NCI-H1694 treated with DMSO at 0.1 percent for 48 hours (cell line): ENCODE results near the gene ERAL1.
A peak's percentile ranks its signal among the peaks of the same experiment; 100 is the strongest.
"Not testable (repeated sequence)": the region's sequence is repeated elsewhere in the genome, so short reads cannot be mapped to it uniquely, and the experiment has no call there.

Experiments
- DNase-seq: peaks from one replicate; lab custom pipeline; 2025; lab: John Stamatoyannopoulos, UW

ERAL1 gene

DNA sequence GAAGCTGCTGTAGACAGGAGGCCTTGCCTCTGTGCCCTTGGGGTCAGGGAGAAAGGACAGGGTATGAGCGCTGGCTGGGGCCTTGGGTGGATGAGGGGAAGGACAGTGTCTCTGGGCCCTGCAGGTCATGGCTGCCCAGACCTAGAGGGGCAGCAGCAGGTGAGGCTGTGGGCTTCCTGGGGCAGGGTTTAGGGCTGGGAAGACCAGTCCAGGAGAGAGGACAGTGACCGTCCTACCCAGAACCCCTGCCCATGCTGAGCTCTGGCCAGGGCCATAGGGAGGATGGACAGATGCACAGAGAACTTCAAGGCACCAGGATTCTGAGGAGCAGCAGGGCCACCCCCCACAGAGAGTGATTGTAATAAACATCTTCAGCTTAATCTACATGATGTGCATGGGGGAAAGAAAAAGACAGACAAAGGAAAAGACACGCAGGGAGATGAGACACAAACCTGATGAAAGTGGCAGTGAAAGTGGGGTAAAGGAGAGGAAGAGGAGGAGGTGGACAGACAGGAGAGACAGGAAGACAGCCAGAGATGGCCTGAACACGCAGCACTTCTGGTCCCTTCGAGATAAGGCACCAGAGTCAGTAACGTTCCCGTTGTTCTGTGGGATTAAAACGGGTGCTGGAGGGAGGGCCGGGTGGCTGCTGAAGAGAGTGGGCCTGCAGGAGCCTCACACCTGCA lies 25.2 kb downstream of the ERAL1 start:
- no peak for DNase-seq

DNA sequence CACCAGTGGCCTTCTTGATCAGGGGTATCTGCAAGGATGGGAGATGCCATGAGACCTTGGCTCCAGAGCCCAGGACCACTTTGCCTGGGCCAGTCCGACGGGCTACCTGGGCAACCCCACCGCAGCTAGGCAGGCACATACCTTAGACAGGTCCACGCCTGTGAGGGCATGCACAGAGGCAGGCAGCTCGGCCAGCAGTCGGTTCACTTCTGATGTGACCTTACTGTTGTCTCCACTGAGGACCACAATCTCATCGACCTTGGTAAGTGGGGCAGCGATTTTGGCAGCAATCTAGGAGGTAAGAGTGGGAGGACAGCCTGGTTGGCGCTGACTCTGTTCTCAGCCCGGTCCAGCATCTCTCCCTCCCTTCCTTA lies 25.7 kb downstream of the ERAL1 start:
- no peak for DNase-seq

DNA sequence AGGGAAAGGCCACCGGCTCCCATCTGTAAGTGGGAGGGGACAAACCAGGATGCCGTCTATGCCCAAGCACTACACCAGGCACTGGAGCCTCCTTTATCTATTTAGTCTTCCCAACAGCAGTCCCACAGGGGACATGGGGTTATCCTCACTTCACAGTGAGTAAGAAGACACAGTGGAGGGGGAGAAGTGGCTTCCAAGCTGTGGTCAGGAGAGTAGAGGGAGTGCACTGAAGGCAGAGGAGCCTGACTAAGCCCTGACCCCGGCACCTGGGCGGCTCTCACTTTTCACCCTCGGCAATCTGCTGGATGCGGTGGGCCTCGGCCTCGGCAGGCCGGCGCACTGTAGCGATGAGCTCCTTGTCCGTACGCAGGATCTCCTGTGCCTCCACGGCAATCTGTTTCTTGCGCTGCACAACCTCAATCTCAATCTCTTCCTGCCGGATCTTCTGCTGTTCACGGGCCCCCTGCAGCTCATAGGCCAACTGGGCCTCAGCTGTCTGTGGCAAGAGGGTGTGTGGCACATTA lies 26.8 kb downstream of the ERAL1 start:
- no peak for DNase-seq

DNA sequence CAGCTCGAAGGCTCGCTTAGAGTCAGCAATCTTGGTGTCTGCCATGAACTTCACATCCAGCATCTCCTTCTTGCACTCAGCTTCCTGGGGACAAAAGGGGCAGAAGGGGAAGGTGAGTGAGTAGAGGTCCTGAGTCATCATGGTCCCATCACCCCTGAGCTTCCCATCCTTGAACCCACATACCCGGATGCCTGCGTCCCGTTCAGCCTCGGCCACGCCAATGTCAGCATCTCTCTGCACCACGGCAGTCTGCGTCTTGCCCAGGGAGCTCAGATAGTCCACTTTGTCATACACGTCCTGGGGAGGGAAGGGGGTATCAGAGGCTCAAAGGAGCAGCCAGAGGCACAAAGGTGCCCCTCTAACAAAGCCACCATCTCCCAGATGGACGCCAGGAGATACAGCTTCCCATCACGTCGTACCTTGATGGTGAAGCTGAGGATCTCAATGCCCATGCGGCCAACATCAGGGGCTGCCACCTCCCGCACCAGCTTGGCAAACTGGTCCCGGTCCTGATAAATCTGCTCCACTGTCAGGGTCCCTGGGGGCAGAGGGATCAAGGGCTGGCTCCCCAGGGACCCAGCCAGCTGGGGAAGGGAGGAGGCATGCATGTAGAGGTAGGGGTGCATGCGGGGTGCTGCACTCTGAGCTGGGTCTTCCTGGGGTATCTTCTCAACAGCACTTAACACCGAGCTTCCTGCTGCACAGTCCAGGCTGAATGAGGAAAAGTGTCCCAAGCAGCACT lies 27.5 kb downstream of the ERAL1 start:
- DNase-seq, result no peak

DNA sequence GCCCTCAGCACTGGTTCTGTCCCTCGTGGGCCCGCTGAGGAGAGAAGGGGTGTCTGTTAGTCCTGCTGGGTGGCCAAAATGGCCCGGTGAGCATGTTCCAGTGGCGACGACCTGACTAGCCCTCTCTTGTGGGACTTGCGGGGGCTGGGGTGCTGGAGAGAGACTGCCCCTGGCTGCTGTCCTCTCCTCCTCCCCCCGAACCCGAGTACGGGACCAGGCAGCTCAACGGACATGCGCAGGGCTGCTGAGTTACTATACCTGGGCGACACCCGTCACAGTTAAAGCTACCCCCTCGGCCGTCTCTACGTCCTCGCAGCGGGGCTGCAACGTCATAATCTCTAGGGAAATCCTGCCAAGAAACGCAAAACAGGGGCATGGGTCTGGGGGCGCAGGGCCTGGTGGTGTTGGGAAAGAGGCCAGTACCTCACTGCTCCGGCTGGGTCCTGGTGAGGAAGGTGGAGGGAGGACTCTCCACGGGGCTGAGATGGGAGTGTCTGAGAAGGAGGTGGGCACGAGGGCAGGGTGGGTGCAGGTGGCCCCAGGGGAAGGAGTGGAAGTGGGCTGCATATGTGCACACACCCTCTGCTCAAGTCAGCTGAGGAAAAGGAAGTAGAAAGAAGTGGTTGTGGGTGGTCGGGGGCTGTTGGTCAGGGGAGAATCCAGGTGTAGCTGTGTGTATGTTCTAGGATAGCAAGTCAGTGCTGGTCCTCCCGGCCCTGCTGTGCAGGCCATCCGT lies 29.3 kb downstream of the ERAL1 start:
- no peak for DNase-seq

DNA sequence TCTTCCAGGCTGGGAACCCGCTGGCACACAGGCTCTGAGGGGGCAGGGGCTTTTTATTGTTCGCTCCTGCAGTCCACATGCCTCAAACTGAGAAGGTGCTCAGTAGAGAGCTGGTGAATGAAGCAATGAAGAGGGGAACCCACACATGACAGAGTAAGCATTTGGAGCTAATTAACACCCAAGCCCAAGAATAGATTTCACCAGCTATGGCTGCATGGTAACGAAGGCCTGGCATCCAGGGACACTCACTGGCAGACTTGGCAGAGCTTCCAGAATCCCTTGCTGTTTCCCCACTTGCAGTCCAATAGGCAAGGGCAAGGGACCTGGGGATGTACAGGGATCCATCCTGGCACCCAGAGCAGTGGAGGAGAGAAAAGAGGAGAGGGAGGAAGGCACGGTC lies 30.5 kb downstream of the ERAL1 start:
- no peak for DNase-seq

DNA sequence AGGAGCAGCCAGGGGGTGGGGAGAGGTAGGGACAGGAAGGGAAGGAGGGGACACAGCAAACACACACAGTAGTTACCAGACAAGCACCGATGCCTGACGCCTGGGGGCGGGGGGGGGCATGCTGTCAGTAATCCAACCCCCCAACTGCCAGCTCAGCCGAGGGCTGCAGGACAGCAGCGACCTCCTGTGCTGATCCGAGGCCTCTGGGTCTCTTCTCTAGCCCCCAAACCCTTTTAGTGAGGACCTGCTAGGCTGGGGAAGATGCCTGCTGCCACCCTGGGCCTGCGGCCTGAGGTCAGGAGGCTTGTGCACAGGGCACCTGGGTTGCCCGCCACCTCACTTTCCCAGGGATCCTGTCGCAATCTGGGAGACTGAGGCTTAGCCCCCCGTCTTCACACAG lies 31.1 kb downstream of the ERAL1 start:
- no peak for DNase-seq

DNA sequence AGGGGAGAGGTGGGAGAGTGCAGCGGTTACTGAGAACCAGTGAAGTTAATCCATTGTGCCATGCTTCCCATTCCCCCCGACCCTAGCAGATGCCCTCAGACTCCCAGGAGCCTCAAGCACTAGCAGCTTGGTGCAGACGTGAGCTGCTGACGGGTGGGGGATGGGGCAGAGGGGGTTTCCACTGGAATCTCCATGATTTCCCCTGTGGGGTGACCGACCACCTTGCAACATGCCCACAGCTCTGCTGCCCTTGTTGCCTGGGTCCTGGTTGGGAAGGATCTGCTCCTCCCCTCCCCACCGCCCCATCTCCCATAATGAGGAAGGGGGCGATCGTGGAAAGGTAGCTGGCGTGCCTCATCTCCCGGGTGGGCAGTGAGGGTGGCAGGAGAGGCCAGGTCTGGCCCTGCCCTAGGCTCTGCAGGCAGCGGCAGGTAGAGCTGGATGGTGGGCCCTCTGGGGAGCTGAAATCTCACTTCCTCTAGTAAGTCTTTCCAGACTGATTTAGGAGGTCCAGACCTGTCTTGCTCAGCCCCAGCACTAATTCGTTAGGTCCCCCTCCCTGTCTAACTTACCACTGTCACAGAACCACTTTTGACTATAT lies 33.2 kb downstream of the ERAL1 start:
- DNase-seq, result no peak

DNA sequence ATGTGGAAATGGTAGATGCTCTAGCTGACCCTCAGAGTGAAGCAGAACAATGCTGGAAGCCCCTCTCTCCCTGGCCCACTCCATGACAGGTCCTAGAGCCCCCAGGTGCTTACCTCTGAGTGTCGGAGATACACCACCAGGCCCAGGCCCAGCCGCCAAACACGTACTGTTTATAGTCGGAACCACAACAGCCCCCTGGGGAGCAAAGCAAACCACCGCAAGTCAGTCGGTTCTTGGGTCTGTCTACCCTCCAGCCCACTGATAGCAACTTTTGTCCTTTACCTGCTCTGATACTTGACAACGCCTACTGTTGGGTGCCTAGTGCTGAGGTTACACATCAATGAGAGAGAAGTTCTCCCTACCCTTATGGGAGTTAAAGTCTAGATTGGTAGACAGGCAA lies 34.0 kb downstream of the ERAL1 start:
- no peak for DNase-seq

DNA sequence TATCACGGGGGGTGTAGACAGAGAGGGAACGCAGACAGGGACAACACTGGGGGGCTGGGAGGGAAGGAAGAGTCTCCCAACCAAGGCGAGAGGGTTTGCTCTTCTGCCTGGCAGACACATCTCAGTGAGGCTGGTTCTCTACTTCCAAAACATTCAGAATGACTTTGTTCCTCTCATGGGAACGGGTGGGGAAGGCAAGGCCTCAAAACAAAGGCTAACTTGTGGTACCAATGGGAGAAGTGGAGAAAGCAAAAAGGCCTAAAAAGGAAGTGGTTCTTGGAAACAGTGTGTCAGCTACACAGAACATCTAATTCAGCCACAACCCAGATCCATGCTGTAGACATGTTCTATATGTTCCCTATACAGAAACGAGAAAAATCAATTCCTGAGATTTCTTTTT lies 35.2 kb downstream of the ERAL1 start:
- no peak for DNase-seq

DNA sequence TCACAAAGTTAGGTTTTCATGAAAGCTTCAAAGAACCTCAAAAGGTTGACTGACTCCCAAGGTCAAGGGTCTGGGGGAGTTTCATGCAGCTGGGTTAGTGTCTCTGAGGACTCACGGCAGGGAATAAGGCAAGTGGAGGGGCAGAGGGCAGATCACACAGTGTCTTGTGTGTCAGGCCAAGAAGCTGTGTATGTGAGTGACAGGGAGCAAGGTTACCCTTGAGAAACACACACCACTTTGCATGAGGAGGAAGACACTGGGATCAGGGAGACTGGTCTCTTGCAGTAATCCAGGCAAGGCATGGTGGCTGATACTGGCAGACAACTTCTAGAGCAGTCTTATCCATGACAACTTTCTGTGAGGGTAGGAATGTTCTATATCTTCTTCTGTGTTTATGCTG lies 36.4 kb downstream of the ERAL1 start:
- no peak for DNase-seq

DNA sequence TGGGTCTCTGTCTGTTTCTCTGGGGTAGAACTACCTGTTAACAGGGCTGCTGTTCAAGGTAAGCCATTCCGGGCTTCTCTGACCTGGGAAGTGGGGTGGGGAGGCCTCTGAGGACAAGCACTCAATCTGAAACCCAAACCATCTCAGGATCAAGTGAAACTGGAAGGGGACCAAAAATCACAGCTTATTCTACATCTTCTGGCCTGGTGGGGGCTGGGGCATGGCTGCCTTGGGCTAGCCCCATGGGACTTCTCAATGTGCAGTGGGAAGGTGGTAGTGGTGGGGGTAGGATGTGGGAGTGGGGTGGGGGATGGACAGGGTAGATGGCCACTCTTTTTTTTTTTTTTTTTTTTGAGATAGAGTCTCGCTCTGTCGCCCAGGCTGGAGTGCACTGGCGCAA lies 37.2 kb downstream of the ERAL1 start:
- no peak for DNase-seq

DNA sequence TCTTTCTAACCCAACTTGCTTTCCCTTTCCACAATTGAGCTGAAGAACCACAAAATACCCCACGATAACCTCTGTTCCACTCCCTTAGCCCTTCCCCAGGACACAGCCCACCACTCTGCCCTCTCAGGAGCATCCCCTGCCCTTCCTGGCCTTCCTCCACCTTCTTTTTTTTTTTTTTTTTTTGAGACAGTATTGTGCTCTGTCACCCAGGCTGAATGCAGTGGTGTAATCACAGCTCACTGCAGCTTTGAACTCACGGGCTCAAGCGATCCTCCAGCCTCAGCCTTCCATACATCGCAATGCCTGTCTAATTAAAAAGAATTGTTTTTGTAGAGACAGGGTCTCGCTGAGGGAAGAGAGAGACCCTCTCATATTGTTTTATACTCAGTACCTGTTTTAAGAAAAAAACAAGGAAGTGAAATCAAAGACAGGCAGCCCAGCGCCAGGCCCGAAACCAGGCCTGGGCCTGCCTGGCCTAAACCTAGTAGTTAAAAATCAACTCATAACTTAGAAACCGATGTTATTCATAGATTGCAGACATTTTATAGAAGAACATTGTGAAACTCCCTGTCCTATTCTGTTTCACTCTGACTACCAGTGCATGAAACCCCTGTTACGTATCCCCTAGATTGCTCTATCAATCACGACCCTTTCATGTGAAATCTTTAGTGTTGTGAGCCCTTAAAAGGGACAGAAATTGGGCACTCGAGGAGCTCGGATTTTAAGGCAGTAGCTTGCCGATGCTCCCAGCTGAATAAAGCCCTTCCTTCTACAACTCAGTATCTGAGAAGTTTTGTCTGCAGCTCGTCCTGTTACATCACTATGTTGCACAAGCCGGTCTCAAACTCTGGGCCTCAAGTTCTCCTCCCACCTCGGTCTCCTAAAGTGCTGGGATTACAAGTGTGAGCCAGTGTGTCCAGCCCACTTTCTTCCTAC lies 38.7 kb downstream of the ERAL1 start:
- DNase-seq, result not testable (repeated sequence)

DNA sequence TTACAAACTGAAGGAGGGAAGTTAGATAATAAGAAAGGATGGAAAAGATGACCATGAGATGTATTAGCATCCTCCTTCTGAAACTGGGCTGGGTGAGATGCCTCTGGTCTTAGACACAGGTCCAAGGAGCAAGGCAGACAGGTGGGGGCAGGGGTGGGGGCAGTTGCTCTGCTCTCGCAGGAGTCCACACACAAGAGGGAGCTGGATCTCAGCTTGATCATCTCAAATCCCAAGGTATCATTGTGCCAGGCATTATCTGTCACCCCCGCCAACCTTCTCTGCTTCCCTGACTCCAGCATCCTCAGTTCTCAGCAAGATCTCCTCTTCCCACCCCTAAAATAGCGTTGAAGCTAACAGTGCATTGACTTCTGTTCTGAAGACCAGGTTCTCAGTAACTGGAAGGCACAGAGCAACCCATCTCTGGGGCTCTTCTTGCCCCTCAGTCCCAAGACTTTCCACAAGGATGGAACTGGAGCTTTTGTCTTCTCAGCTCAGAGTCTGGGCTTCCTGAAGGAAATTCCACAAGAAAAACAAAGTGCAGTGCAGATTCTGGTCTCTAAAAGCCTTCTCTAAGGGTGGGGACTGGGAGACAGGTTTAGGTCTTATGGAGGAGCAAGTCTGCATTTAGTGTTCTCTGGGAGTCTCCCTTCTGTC lies 41.1 kb downstream of the ERAL1 start:
- no peak for DNase-seq

DNA sequence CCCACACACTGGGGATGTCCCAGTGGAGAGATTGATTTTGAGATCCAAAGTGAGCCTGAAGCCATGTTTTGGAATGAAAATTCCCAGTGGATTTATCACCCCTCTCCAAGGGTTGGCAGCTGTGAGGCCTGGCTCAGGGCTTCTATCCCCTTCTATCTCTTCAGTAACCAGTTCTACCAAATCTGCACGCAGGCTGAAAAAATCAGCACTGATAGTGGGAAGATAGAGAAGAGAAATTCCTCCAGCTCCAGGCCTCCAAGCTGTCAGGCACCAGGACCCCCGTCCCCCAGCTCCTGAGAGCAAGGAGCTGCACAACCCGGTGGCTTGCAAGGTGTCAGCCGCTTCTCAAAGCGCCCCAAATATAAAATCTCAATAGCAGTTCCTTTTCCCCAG lies 41.7 kb downstream of the ERAL1 start:
- no peak for DNase-seq

DNA sequence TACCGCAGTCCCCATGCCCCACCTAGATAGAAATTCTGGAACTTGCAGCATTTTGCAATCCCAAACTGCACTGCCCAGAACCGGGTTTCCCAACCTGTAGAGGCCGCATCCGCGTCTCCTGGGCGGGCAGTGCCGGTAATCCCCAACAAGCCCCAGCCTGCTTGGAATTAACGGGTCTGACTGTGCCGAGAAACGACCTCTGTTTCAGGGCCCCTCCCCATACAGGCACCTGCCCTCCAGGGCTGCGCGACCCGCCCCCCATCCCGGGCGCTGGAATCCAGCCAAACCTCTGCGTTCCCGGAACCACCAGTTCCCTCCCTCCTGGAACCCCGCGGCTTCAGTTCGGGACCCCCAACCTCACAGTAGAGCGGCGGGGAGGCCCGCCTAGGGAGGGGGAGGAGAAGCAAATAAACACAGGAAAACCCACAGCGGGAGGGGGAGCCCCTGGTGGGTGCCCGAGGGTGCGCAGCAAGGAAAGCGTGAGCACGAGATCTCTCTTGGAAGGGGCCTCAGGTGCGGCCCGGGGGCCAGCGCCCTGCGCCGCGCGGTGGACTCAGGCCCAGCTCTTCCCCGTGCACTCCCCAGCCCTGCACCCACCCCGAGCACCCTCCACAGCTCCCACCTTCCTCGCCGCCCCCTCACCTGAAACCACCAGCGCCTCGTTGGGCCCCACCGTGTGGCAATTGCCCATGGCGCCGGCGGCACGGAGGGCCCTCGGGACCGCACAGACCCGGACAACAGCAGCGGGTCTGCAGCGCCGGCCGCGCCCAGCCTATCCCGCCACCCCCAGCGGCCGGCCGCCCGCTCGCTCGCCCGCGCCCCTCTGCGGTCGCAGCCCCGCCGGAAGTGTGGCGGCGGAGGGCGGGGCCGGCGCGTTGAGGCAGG lies 42.3 kb downstream of the ERAL1 start, which contains the start of gene FLOT2:
TSS of gene FLOT2 (minus strand) at position 850 of the 885 bp plus-strand sequence. CDS start at position 691, 159 bp downstream.
- DNase-seq, result peak; percentile 24

DNA sequence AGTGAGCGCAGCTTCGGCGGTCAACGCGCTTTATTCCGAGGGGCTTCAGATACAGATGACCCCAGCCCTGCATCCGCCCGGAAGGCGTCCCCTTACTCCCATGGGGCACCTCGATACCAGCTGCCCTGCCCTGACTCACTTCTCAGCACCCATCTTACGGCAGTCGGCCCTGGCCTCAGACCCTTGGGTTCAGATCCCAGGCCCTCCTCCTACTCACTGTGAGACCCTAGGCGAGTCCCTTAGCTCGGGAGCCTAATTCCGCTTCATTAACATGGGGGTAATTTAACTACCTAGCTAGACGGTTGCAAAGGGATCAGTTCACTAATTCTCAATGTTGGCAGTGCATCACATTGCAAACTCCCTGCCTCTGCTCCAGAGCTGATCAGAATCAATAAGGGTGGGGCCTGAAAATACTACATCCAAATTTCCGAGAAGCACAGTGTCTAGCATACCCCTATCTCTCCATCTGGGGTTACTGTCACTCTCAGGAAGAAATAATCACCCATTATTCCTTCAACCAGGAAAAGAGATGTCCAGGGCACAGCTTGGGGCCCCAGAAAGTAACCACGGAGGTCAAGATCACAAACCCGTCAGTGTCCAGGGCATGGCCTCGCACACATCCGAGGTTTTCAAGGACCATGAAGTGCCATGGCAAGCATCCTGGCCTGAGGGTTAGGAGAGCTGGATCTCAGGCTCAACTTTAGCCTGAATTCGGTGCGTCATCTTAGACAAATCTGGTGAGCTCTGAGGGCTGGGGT lies 43.1 kb downstream of the ERAL1 start:
- no peak for DNase-seq

DNA sequence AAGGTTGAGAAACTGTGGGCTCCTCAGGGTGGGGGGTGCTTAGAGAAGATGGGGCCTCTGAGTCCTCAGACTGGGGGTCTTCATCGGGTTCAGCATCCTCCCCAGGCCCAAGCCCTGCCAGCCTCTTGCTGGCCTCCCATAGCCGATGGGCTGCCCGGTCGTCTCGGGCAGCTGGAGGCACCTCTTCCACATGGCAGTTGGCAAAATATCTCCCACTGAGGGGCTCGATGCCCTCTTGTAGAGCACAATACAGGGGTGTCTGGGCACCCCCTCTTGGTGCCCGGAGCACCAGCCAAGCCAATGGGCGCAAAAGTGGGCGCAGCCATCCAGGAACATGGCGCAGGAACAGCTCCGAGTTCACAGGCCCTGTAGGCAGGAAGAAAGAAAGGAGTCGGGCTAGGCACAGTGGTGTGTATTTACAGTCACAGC lies 43.7 kb downstream of the ERAL1 start:
- no peak for DNase-seq
